Spleen (tissue), 7 donors: ENCODE measurements around the gene STAC2.

Experiments
- POLR2A ChIP-seq, 3 donors: fragments of 450-650 bp; IDR thresholded peaks; one replicate each; pipeline ENCODE4 v1.5.1; 2017; ENCODE audit warnings: antibody characterized with exemption in 3 of 3, mild to moderate bottlenecking in 1 of 3
- TF ChIP-seq, protein P1 (sequence below), 11 experiments: fragments of 200-600 bp in 7 of 11; fragments of 450-650 bp in 4 of 11; sonication (generic) in 4 of 11; IDR thresholded peaks in 8 of 11; conservative IDR thresholded peaks in 3 of 11; 1 replicate in 7 of 11; 2 replicates in 4 of 11; pipeline versions ENCODE4 v1.4.0 to v1.8.0; 2016 to 2021; ENCODE audit warnings: antibody characterized with exemption in 11 of 11, inconsistent platforms in 4 of 11, mild to moderate bottlenecking in 1 of 11
- donor health status: DM: no; HTN: no; CAD: no; lungs with moderate emphysema.
- donor health status: DM: no; HTN: no; CAD: no.
- donor health status: DM: no; HTN: no; CAD: no.

GRCh38 chr17:39173526-39174274 lies 52.0 kb downstream of the STAC2 start:
- TF ChIP-seq, protein P1, sequence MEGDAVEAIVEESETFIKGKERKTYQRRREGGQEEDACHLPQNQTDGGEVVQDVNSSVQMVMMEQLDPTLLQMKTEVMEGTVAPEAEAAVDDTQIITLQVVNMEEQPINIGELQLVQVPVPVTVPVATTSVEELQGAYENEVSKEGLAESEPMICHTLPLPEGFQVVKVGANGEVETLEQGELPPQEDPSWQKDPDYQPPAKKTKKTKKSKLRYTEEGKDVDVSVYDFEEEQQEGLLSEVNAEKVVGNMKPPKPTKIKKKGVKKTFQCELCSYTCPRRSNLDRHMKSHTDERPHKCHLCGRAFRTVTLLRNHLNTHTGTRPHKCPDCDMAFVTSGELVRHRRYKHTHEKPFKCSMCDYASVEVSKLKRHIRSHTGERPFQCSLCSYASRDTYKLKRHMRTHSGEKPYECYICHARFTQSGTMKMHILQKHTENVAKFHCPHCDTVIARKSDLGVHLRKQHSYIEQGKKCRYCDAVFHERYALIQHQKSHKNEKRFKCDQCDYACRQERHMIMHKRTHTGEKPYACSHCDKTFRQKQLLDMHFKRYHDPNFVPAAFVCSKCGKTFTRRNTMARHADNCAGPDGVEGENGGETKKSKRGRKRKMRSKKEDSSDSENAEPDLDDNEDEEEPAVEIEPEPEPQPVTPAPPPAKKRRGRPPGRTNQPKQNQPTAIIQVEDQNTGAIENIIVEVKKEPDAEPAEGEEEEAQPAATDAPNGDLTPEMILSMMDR (IDR thresholded peaks at IDR 0.05 in 8 of 11, conservative IDR thresholded peaks at IDR 0.05 in 3 of 11) = no peak
- TF ChIP-seq POLR2A (IDR thresholded peaks at IDR 0.05) = no peak
